ENCODE data around the gene CD48. TPM values are rescaled to one million over a fixed set of nuclear protein-coding genes. Genes with fewer than 3 reads are reported as not detected.
A peak's percentile ranks its signal among the peaks of the same experiment; 100 is the strongest.

The CD48 gene
- total RNA-seq, 1 donor from 2014 or later, result not detected

DNA sequence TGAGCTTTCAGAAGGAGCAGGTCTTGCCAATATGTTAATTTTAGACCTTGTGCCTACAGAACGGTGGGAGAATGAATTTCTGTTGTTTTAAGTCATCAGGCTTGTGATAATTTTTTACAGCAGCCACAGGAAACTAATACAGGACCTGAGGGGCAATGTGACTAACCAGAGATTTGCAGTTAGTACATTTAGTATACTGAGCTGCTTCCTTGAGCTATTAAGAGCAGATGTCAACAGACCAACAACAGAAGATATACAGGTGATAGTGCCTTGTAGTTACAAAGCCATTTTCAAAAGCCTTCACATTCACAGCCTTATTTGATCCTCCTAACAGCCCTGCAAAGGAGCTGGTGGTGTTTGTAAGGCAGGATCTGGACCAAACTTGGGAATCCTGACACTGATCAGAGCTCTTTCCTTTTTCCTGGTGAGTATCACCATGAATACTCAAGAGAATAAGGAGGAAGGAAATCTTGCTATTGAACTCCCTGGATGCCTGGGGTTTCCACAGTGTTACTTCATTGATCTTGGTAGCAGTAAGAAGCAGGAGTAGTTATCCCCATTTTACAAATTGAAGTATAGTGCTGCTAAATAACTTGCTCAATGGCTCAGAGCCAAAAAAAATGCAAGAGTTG lies 60.1 kb downstream of the CD48 start:
- Mint-ChIP-seq H3K36me3 (ENCODE audit: low read depth, unreplicated experiment) (no peaks in the 10 kb centered on the region), H3K27me3 (ENCODE audit: unreplicated experiment) (peaks cover 4% of the 10 kb centered on the region), H3K9me3 (ENCODE audit: unreplicated experiment) (no peaks in the 10 kb centered on the region), H3K4me3 (ENCODE audit: unreplicated experiment) (no peak overlapping the region), H3K4me1 (ENCODE audit: unreplicated experiment) (peaks cover 42% of the 10 kb centered on the region), H3K27ac (ENCODE audit: unreplicated experiment) (peak overlapping the region; percentile 67)
- DNase-seq (ENCODE audit: low spot score), result no peak
- TF ChIP-seq, protein P1, sequence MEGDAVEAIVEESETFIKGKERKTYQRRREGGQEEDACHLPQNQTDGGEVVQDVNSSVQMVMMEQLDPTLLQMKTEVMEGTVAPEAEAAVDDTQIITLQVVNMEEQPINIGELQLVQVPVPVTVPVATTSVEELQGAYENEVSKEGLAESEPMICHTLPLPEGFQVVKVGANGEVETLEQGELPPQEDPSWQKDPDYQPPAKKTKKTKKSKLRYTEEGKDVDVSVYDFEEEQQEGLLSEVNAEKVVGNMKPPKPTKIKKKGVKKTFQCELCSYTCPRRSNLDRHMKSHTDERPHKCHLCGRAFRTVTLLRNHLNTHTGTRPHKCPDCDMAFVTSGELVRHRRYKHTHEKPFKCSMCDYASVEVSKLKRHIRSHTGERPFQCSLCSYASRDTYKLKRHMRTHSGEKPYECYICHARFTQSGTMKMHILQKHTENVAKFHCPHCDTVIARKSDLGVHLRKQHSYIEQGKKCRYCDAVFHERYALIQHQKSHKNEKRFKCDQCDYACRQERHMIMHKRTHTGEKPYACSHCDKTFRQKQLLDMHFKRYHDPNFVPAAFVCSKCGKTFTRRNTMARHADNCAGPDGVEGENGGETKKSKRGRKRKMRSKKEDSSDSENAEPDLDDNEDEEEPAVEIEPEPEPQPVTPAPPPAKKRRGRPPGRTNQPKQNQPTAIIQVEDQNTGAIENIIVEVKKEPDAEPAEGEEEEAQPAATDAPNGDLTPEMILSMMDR (IDR thresholded peaks at IDR 0.05; ENCODE audit: unreplicated experiment), result no peak

DNA sequence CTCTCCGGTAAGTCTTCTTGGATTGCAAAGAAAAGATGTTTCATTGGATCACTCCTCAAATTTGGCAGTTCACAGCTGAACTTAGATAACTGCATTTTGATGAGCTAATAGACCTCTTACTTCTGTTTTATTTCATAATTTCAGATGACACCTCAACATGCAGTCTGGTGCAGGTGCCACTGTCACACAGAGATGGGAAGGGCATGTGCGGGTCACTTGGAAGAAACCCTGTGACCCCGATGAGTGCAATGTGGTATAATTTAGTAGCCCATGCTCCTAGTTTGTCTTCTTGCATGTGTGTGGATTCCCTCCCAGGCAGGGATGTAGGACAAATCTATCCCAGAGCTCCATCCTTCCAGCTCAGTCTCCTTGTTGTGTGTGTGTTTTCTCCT lies 64.3 kb downstream of the CD48 start:
- TF ChIP-seq, protein P1 (IDR thresholded peaks at IDR 0.05; ENCODE audit: unreplicated experiment), result no peak
- Mint-ChIP-seq H3K27me3 (ENCODE audit: unreplicated experiment) (peaks cover 6% of the 10 kb centered on the region), H3K4me3 (ENCODE audit: unreplicated experiment) (no peak overlapping the region), H3K9me3 (ENCODE audit: unreplicated experiment) (no peaks in the 10 kb centered on the region), H3K27ac (ENCODE audit: unreplicated experiment) (no peak overlapping the region), H3K4me1 (ENCODE audit: unreplicated experiment) (peaks cover 28% of the 10 kb centered on the region), H3K36me3 (ENCODE audit: low read depth, unreplicated experiment) (no peaks in the 10 kb centered on the region)
- DNase-seq (ENCODE audit: low spot score), result no peak

DNA sequence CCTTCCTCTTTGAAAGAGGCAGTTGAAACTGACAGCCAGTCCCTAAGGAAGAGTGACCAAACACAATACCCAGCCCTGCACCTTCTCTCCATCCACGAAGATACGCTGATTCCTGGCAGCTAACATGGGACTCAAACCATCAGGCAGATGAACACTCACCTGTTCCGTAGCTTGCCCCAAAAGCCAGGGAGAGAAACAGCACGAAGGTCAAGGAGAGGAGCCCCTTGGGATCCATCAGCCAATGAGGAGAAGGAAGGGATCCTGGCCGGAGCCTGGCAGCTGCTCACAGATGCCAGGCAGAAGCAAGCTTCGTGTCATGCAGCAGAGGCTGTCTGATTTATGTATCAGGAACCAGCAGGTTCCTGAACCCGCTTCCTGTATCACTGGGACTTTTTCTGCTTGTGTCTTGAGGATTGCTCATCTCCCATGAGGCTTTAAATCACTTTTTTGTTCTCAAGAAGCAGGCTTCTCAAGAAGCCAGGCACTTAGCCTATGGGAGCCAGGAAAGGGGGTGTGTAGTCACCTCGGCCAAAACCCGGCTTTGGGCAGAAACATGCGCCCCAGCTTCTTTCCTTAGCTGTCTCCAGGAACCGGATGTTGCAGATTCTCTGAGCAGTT lies 64.8 kb downstream of the CD48 start, which contains the start of gene SLAMF1:
Gene SLAMF1, minus strand, starts transcription at position 334 of the 618 bp plus-strand sequence. Its CDS starts 99 bp downstream, at position 235.
- no peaks in the 10 kb centered on the region for H3K36me3 Mint-ChIP-seq (ENCODE audit: low read depth, unreplicated experiment)
- TF ChIP-seq, protein P1 (IDR thresholded peaks at IDR 0.05; ENCODE audit: unreplicated experiment), result no peak
- peaks cover 23% of the 10 kb centered on the region for H3K4me1 Mint-ChIP-seq (ENCODE audit: unreplicated experiment)
- no peak within 1 kb of the TSS for H3K27ac Mint-ChIP-seq (ENCODE audit: unreplicated experiment)
- no peaks in the 10 kb centered on the region for H3K9me3 Mint-ChIP-seq (ENCODE audit: unreplicated experiment)
- peaks cover 6% of the 10 kb centered on the region for H3K27me3 Mint-ChIP-seq (ENCODE audit: unreplicated experiment)
- peak within 1 kb of the TSS; percentile 22 for H3K4me3 Mint-ChIP-seq (ENCODE audit: unreplicated experiment)
- no peak for DNase-seq (ENCODE audit: low spot score)

GRCh38 chr1:160646180-160646579 lies 65.4 kb downstream of the CD48 start:
- Mint-ChIP-seq H3K36me3 (ENCODE audit: low read depth, unreplicated experiment) (no peaks in the 10 kb centered on the region), H3K27me3 (ENCODE audit: unreplicated experiment) (peaks cover 6% of the 10 kb centered on the region), H3K27ac (ENCODE audit: unreplicated experiment) (no peak overlapping the region), H3K9me3 (ENCODE audit: unreplicated experiment) (no peaks in the 10 kb centered on the region), H3K4me1 (ENCODE audit: unreplicated experiment) (peaks cover 17% of the 10 kb centered on the region), H3K4me3 (ENCODE audit: unreplicated experiment) (no peak overlapping the region)
- TF ChIP-seq, protein P1 (IDR thresholded peaks at IDR 0.05; ENCODE audit: unreplicated experiment), result no peak
- DNase-seq (ENCODE audit: low spot score), result no peak
